Adrenal gland (tissue), 5 donors: ENCODE measurements around the gene NUP210L.
"Not testable (repeated sequence)": the region's sequence is repeated elsewhere in the genome, so short reads cannot be mapped to it uniquely, and the experiment has no call there.

Source experiments
- POLR2A ChIP-seq, 2 donors: fragments of 450-650 bp; IDR thresholded peaks; one replicate each; pipeline ENCODE4 v1.6.1; 2017; ENCODE audit warnings: antibody characterized with exemption in 2 of 2, mild to moderate bottlenecking in 2 of 2, moderate library complexity in 1 of 2
- TF ChIP-seq, protein P1 (sequence below), 6 experiments: fragments of 450-650 bp in 4 of 6; fragments of 200-600 bp in 2 of 6; sonication (generic) in 1 of 6; IDR thresholded peaks; 1 replicate in 5 of 6; 2 replicates in 1 of 6; pipeline versions ENCODE4 v1.5.1 to v1.8.0; 2016 to 2021; ENCODE audit warnings: antibody characterized with exemption in 6 of 6, mild to moderate bottlenecking in 2 of 6, moderate library complexity in 1 of 6
- donor health status: DM: no; HTN: no; CAD: no.

DNA sequence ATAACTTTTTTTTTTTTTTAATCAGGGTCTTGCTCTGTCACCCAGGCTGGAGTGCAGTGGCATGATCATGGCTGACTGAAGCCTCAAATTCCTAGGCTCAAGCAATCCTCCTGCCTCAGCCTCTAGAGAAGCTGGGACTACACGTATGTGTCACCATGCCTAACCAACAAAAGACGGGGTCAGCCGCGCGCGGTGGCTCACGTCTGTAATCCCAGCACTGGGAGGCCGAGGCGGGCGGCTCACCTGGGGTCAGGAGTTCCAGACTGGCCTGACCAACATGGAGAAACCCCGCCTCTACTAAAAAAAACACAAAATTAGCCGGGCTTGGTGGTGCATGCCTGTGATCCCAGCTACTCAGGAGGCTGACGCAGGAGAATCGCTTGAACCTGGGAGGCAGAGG, 142.3 kb downstream of the NUP210L start:
- TF ChIP-seq, protein P1, sequence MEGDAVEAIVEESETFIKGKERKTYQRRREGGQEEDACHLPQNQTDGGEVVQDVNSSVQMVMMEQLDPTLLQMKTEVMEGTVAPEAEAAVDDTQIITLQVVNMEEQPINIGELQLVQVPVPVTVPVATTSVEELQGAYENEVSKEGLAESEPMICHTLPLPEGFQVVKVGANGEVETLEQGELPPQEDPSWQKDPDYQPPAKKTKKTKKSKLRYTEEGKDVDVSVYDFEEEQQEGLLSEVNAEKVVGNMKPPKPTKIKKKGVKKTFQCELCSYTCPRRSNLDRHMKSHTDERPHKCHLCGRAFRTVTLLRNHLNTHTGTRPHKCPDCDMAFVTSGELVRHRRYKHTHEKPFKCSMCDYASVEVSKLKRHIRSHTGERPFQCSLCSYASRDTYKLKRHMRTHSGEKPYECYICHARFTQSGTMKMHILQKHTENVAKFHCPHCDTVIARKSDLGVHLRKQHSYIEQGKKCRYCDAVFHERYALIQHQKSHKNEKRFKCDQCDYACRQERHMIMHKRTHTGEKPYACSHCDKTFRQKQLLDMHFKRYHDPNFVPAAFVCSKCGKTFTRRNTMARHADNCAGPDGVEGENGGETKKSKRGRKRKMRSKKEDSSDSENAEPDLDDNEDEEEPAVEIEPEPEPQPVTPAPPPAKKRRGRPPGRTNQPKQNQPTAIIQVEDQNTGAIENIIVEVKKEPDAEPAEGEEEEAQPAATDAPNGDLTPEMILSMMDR (IDR thresholded peaks at IDR 0.05) = not testable (repeated sequence)
- not testable (repeated sequence) for TF ChIP-seq POLR2A (IDR thresholded peaks at IDR 0.05)
